KG1 (cell line): ENCODE results near the gene CDH12.
"Not testable (repeated sequence)": the region's sequence is repeated elsewhere in the genome, so short reads cannot be mapped to it uniquely, and the experiment has no call there.

Experiments
- DNase-seq: peaks from one replicate; lab custom pipeline; 2025; lab: John Stamatoyannopoulos, UW

The CDH12 gene

DNA sequence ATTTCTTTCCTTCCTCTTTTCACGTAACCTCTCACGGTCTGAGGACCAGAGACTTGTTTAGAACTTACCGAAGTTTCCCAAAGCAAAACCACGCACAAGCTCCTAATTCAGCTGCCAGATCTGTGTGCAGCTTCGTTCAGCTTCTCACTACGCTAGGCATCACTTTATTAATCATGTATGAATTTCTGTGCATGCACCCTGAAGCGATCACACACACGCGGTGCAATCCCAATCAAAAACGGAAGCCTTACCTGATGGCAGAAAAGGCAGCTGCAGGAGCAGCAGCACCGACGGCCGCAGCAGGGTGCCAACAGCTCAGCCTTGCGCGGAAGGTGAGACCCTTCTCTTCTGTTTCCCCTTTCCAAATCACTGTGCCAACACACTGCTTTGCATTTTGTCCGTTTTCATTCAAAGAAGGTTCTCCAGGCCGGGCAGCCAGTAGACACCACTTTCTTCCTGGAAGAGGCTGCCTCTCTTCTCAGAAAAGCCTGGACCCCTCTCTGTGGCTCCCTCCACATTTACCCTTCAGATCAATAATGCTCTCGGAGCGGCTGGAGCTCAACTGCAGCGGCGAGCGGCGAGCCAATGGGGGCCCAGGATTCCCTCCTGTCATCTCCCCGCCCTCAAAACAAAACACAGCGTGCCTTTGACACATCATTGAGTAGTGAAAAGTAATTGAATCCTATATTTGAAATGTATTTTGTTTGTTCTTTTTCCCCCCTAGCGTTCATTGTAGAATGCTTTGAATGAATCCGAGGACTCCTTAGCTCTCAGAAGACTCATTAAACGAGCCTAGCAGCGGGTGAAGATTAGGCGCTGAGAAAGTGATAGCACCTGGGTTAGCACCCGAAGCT, at the start of gene CDH12:
Gene CDH12, minus strand, starts transcription at position 538 of the 854 bp plus-strand sequence.
- DNase-seq, result no peak

DNA sequence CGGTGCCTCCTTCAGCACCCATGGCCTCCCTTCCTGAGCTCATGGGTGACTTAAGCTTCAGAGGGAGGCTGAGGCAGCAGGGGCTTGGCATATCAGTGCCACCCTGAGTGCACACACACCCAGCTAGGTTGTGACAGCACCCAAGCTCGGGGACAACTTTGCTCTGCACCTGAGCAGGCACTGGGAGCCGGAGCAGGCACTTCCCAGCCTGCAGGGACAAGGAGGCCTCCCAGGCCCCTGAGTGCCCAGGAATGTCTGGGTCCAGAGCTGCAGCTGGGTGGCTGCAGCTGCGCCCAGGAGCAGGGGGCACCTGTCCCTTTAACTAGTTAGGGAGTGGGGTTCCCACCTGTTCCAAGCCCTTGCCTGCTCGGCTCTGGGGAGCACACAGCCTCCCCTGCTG, 48.7 kb upstream of the CDH12 start:
- no peak for DNase-seq

GRCh38 chr5:22900801-22901310, 47.7 kb upstream of the CDH12 start:
- no peak for DNase-seq

DNA sequence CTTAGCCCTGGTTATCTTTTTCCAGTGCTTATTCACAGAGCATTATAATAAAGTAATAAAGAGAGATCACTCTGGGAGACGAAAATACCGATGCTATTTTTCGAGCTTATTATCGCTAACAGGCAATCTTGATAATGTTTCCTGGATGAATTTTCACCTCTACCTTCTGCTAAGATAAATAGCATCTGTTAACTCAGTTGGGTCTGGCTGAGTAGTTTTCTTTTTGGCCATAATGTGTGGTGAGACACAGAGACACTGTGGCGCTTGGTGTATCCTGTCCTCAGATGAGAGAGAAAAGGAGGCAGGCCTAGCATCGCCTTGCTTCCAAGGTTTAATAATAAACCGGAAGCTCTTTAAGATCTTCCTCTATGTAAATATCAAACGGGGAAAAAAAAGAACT, 46.2 kb upstream of the CDH12 start:
- no peak for DNase-seq

DNA sequence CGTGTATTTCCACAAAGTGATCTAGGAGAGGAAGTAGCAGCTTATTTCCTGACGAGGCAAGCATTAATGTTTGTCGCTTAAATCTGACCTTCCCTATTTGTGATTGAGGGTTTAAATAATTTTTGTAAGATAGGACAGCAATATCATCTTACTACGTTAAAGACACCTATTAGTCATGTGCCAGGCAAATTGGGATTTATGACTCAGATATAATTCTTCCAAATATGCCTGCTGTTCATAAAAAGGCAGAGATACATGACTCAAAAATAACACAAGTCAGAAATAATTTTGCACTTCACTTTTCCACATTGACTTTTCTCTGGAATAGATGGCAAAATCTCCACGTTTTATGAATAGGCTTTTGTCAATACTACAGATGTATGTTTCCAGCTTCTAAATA, 43.0 kb upstream of the CDH12 start:
- no peak for DNase-seq

DNA sequence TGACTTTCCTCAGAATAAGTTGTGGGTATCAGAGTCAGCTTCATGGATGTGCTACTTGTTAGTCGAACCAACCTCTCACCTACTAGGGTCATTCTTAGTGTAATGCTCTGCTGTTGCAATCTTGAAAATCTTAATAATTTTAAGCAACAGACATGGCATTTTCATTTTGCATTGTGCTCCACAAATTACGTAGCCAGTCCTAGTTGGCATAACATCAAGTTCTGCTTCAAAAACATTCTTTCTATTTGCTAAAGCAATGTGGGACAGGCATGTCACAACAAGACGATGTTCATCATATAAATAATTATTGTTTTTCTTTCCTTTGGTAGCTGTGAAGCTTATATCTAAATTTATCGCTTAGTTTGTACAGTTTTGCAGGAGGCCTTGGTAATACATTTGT, 39.3 kb upstream of the CDH12 start:
- no peak for DNase-seq

- DNase-seq, result no peak
Measured at GRCh38 chr5:22889720-22890119, 36.6 kb upstream of the CDH12 start.

- DNase-seq, result no peak
Measured at GRCh38 chr5:22887566-22887965, 34.4 kb upstream of the CDH12 start.

GRCh38 chr5:22858911-22859310, 5.8 kb upstream of the CDH12 start:
- not testable (repeated sequence) for DNase-seq

DNA sequence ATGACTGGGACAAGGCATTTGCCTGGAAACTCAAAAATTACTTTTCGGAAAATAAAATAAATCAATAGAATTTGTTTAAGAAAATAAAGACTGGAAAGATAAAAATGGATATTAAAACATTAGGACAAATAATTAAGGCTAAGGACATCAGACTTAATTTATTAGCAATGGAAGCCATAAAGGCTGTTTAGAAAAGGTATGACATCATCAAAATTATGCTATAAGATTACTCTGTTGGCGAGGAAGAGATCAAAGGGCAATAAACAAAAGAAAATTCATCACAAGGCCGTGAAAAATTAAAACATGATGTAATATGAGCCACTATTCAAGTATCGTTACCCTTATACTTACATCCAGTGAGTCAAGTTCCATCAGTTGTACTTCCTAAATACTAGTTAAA, 2.7 kb upstream of the CDH12 start:
- DNase-seq, result no peak

DNA sequence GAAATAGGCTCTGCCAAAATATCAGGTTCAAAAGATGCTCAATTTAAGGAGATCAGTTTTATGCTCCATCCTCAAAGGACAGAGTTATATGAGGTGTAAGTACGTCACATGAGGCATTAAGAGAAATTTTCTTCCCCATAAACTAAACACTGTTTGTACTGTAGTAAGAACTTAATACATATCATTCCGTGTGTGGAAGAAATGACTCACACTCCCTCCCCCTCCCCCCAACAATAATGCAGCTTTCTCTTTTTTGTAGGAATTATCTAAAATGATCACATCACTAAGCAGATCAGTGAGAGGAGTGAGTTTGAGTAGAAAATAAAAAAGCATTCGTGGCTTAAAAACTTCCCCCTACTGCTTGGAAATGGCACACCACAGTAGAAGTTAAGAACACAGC, 2.2 kb downstream of the CDH12 start:
- no peak for DNase-seq

- DNase-seq, result no peak
Measured at GRCh38 chr5:22846693-22847092, 6.5 kb downstream of the CDH12 start.

DNA sequence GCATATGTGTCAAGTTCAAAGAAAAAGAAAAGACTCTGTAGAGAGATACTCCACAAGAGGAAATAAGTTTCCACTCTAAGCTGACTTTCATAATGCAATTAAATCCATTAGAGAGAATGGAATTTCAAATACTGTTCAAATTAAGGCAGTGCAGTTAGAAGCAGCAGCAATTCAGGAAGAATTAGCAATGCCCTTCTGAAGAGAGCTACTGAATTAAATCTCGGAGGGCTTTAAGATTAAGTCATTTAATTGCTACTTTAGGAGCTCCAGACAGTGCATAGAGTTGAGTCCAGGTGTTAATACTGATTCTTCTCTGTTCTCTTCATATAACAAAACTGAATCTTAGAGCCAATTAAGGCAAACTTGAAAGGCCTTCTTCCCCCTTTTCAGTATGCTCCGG, 8.5 kb downstream of the CDH12 start:
- DNase-seq, result no peak

DNA sequence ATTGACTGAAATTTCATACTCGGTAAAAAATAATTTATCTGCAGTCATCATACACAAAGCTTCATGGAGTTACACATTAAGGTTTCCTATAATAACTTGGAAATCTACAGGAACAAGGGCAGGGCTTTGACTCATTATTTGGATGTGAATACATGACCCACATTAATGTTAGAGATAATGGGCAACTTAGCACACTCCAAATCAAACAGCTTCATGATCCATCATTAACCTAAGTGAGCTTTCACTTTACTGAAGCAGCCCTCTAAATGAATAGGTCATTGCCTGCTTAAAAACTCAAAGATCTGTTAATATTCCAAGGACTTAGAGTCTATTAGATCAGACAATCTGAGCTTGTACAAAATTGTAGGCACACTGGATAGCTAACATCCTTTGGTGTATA, 9.0 kb downstream of the CDH12 start:
- DNase-seq, result no peak

- DNase-seq, result no peak
Measured at GRCh38 chr5:22842574-22842973, 10.6 kb downstream of the CDH12 start.

GRCh38 chr5:22837803-22838202, 15.3 kb downstream of the CDH12 start:
- no peak for DNase-seq

DNA sequence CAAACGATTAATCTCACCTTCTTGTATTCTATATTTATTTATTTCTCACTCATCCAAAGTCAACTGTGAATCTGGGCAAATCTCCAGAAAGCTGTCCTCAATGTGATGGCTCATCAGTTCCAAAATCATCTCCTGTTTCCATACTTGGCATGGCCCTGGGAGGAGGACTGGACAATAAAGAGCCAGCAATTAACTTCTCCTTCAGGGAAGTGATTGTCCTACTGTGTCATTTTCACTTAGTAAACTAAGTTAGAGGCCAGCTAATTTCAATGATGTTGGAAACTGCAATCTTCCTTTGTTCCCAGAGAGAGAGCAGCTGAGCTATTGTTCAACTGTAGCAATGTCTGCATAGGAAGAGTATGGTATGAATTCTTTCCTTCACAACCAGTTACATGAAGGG, 17.5 kb downstream of the CDH12 start:
- DNase-seq, result no peak

DNA sequence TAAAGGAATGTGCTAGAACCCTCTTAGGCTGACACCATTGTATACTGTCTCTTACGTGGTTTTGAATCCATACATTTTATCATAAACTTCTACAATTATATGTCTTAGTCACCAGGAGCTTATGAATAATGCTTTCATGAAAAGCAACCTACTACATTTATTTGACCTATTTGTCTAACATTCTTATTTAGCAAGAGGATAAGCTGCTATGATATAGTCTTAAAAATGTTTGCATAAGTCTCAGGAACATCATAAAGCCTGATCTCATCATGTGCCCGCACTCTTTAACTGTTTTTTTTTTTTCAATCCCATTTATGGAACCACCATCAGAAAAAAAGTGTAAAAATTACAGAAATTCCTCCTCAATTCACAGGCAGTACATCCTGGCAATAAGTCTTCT, 59.7 kb downstream of the CDH12 start:
- no peak for DNase-seq

DNA sequence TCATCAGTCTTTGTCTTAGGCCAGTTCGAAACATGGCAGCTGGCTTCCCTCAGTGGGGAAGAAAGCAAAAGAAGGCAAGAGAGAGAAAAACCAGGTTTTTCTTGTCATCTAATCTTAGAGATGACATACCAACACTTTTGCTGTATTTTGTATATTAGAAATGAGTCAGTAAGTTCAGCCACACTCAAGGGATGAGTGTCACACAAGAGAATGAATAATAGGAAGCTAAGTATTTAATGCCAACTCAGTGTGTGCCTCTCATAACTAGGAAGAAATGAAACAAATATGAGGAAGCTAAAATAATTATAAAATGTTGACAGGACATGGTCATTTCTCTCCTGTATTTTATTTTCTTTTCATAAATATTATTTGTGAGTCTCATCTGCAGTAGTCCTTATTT, 65.3 kb downstream of the CDH12 start:
- no peak for DNase-seq

DNA sequence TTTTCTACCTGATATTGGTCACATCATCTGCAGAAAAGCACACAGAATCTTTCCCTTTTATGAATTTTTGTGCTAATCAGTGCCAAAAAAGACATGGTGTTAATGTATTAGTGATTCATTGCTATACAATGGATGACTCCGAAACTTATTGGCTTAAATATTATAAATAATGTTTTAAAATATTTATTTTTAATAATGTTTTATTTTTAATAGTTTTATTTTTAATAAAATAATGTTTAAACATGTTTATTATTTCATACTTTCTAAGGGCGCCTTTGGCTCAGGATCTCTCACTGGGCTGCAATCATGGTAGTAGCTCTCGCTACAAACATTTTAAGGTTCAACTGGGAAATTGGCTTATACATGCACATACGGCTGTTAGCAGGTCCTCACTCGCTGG, 65.7 kb downstream of the CDH12 start:
- no peak for DNase-seq

GRCh38 chr5:22780756-22781155, 72.4 kb downstream of the CDH12 start:
- no peak for DNase-seq

DNA sequence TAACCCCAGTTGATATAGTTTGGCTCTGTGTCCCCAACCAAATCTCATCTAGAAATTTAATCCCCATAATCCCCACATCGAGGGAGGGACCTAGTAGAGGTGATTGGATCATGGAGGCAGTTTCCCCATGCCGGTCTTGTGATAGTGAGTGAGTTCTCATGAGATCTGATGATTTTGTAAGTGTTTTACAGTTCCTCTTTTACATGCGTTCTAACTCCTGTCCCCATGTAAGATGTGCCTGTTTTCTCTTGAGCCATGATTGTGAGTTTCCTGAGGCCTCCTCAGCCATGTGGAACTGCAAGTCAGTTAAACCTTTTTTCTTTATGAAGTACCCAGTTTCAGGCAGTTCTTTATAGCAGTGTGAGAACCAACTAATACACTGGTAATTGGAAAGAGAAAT, 73.6 kb downstream of the CDH12 start:
- no peak for DNase-seq

DNA sequence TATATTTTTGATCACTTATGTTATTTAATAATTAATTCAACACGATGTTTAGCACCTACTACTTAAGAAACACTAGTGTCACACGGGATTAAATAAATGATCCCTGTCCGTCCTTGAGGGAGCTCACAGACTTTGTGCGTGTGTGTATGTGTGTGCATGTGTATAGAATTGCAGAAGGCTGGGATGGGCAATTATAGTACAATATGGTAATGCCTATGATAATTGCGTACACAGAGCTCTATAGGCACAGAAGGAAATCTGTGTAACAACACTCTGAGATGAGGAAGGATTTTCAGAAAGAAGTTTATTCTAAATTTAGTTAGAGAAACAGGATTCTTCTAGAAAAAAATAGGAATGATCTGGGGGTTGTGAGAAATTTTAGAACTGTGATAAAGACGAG, 76.9 kb downstream of the CDH12 start:
- DNase-seq, result no peak

DNA sequence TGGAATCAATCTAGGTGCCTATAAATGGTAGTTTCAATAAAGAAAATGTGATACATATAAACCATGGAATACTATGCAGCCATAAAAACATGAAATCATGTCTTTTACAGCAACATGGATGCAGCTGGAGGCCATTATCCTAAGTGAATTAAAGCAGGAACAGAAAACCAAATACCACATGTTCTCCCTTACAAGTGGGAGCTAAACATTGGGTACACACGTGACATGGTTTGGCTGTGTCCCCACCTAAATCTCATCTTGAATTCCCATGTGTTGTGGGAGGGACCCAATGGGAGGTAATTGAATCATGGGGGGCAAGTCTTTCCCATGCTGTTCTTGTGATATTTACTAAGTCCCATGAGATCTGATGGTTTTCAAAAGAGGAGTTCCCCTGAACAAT, 78.9 kb downstream of the CDH12 start:
- DNase-seq, result not testable (repeated sequence)
